ENCODE measurements around the gene MAFG. TPM values are rescaled to one million over a fixed set of nuclear protein-coding genes. Genes with fewer than 3 reads are reported as not detected.

The MAFG gene
- total RNA-seq, 1 experiment from 2014 or later: 36.1 TPM

DNA sequence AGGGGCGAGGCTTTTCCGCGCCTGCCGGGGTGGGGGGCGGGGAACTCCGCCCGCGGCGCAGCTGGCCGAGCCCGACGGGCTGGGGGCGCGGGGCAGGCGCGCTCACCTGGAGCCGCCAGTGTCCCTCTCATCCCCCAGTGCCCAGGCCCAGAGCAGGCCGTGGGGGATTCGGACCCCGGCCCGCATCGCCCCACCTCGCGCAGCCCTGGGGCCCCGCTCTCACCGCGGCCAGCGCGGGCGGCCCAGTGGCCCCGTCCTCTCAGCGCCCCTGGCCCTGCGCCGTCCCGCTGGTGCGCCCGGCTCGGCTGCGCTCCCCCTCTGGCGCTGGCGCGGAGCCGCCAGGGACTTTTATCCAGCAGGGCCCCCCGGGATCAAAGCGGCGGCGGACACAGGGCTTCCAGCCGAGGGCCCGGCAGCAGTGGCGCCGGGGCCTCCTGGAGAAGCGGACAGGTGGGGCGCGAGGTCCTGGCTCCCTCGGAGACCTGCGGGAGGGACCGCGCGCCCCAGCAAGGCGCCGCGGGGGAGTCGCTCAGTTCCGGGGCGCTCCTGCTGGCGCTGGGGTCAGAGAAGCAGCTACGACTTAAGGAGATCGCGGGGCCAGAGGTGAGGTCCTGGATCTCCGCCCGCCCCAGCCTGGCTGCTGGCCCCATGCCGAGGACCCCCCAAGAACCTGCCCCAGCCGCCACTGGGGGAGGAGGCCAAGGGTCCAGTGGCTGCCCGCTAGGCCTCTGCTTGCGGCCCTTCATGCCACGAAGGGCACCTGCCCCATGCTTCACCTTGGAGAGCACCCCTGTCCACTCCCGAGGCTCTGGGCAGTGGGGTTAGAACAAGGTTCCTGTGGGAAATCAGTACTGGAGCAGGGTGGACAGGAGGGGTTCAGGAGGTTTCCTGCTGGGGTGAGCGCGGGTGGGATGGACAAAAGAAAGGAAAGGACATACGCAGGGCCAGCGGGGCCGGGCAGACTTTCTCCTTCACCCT is 34.3 kb upstream of the MAFG start:
- Mint-ChIP-seq H3K4me1 (ENCODE audit: low read depth, unreplicated experiment) (no peaks in the 10 kb centered on the region), H3K4me3 (ENCODE audit: low read depth, unreplicated experiment) (peak overlapping the region; percentile 32), H3K27me3 (ENCODE audit: unreplicated experiment) (peaks cover 77% of the 10 kb centered on the region), H3K27ac (ENCODE audit: unreplicated experiment) (no peak overlapping the region), H3K9me3 (ENCODE audit: low read depth, unreplicated experiment) (no peaks in the 10 kb centered on the region), H3K36me3 (ENCODE audit: insufficient read depth, unreplicated experiment) (peaks cover 6% of the 10 kb centered on the region)
- BruUV-seq (replicated peaks): no TSS peak
- CTCF ChIA-PET: no interaction called here
- TF ChIP-seq, protein P1, sequence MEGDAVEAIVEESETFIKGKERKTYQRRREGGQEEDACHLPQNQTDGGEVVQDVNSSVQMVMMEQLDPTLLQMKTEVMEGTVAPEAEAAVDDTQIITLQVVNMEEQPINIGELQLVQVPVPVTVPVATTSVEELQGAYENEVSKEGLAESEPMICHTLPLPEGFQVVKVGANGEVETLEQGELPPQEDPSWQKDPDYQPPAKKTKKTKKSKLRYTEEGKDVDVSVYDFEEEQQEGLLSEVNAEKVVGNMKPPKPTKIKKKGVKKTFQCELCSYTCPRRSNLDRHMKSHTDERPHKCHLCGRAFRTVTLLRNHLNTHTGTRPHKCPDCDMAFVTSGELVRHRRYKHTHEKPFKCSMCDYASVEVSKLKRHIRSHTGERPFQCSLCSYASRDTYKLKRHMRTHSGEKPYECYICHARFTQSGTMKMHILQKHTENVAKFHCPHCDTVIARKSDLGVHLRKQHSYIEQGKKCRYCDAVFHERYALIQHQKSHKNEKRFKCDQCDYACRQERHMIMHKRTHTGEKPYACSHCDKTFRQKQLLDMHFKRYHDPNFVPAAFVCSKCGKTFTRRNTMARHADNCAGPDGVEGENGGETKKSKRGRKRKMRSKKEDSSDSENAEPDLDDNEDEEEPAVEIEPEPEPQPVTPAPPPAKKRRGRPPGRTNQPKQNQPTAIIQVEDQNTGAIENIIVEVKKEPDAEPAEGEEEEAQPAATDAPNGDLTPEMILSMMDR (IDR thresholded peaks at IDR 0.05; ENCODE audit: unreplicated experiment): no peak
- no peak for DNase-seq
- intact Hi-C loops (cut with micrococcal nuclease; ENCODE audit: unreplicated experiment): loop anchor here (2.0 kb wide), 1 partner anchor 59 kb away; no protein-coding TSS in a partner anchor

DNA sequence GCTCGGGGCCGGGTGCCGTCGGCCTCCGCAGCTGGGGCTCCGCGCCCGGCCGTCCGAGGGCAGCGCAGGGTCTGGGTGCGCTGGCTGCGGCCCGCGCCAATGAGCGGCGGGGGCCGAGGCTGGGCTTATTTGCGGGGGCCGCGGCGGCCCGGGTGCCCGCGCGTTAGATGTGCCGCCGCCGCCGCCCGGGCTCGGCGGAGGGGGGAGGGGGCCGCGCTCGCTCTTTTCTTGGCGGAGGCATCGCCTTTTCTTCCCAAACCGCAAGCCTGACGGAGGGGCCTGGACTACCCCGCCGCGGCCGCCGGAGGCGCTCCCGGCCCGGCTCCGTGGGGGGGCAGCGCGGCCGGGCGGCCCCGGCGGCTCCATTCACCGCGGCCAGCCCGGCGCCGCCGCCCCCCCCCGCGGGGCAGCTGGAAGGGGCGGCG is 33.6 kb upstream of the MAFG start, which contains the start of gene NOTUM:
Gene NOTUM (minus strand): TSS at position 101 of the 425 bp plus-strand sequence. CDS start 278 bp downstream, outside the sequence.
- DNase-seq: no peak
- H3K4me3 Mint-ChIP-seq (ENCODE audit: low read depth, unreplicated experiment): peak within 1 kb of the TSS; percentile 32
- peaks cover 72% of the 10 kb centered on the region for H3K27me3 Mint-ChIP-seq (ENCODE audit: unreplicated experiment)
- H3K36me3 Mint-ChIP-seq (ENCODE audit: insufficient read depth, unreplicated experiment): peaks cover 6% of the 10 kb centered on the region
- intact Hi-C loops (cut with micrococcal nuclease; ENCODE audit: unreplicated experiment): loop anchor here (2.0 kb wide), 1 partner anchor 60 kb away; no protein-coding TSS in a partner anchor
- BruUV-seq (replicated peaks): no TSS peak
- H3K27ac Mint-ChIP-seq (ENCODE audit: unreplicated experiment): no peak within 1 kb of the TSS
- CTCF ChIA-PET: interaction anchor here (2.3 kb wide), 1 partner anchor 61 kb away, joined by 45 read pairs; the partner anchor contains the start of genes CENPX and LRRC45
- TF ChIP-seq, protein P1 (IDR thresholded peaks at IDR 0.05; ENCODE audit: unreplicated experiment): no peak
- no peaks in the 10 kb centered on the region for H3K4me1 Mint-ChIP-seq (ENCODE audit: low read depth, unreplicated experiment)
- no peaks in the 10 kb centered on the region for H3K9me3 Mint-ChIP-seq (ENCODE audit: low read depth, unreplicated experiment)

GRCh38 chr17:81960130-81960958 is 32.8 kb upstream of the MAFG start:
- H3K27ac Mint-ChIP-seq (ENCODE audit: unreplicated experiment): no peak overlapping the region
- CTCF ChIA-PET: interaction anchor here (0.6 to 2.3 kb wide), 6 partner anchors 16 to 138 kb away, joined by 3 to 45 read pairs (median 4); partner anchors contain the start of genes CENPX, DCXR, FASN and LRRC45
- no peaks in the 10 kb centered on the region for H3K9me3 Mint-ChIP-seq (ENCODE audit: low read depth, unreplicated experiment)
- DNase-seq: no peak
- intact Hi-C loops (cut with micrococcal nuclease; ENCODE audit: unreplicated experiment): loop anchor here (2.0 kb wide), 1 partner anchor 60 kb away; no protein-coding TSS in a partner anchor
- H3K36me3 Mint-ChIP-seq (ENCODE audit: insufficient read depth, unreplicated experiment): peaks cover 6% of the 10 kb centered on the region
- peaks cover 64% of the 10 kb centered on the region for H3K27me3 Mint-ChIP-seq (ENCODE audit: unreplicated experiment)
- no peaks in the 10 kb centered on the region for H3K4me1 Mint-ChIP-seq (ENCODE audit: low read depth, unreplicated experiment)
- TF ChIP-seq, protein P1 (IDR thresholded peaks at IDR 0.05; ENCODE audit: unreplicated experiment): no peak
- no TSS peak for BruUV-seq (replicated peaks)
- H3K4me3 Mint-ChIP-seq (ENCODE audit: low read depth, unreplicated experiment): no peak overlapping the region
